Measurements from ENCODE around the gene HABP4.

- TF ChIP-seq CTCF (conservative IDR thresholded peaks at IDR 0.05) (no peak), ZFX (IDR thresholded peaks at IDR 0.05) (no peak)
Measured at GRCh38 chr9:96448546-96449170, 1.3 kb upstream of the HABP4 start.

Measured in C4-2B (cell line).